DMS 273 (cell line): ENCODE measurements around the gene TMC7.
"Not testable (repeated sequence)": the region's sequence is repeated elsewhere in the genome, so short reads cannot be mapped to it uniquely, and the experiment has no call there.

Experiments used
- DNase-seq: peaks from one replicate; lab custom pipeline; 2025; ENCODE audit not compliant: unreplicated experiment; lab: John Stamatoyannopoulos, UW

Gene TMC7

DNA sequence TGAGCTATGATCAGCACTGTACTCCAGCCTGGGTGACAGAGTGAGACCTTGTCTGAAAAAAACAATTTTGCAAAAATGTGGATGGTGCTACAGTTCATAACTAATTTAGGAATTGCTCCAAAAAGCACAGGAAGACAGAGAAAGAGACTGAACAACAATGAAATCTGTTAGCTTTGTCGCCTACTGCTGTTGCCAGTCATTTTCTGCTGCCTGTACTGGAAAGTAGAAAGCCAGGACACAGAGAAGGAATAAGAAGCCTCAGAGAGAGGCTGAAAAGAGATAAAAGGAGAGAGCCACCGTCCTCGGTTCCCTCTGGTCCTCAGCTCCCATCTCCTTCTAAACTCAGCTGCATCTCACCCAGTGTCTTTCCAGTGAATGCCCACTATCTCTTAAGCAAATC, 8.6 kb upstream of the TMC7 start:
- no peak for DNase-seq

DNA sequence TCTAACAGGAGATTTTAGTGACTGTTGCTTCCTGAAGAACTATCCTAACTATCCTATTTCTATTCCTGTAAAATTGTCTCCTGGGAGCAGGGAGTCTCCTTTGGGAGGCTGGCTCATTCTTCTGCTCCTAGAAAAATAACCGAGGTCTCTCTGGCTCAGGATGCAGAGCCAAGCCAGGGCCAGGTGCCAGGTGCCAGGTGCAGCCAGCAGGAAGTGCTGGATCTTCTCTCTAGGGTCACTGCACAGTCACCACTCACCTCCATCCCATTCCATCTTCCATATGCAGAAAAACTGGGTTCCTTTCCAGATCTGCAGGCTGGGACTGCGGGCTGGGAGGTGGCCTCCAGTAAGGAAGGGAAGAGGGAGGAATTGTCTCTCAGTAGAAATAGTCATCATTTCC, 3.8 kb upstream of the TMC7 start:
- DNase-seq: no peak

DNA sequence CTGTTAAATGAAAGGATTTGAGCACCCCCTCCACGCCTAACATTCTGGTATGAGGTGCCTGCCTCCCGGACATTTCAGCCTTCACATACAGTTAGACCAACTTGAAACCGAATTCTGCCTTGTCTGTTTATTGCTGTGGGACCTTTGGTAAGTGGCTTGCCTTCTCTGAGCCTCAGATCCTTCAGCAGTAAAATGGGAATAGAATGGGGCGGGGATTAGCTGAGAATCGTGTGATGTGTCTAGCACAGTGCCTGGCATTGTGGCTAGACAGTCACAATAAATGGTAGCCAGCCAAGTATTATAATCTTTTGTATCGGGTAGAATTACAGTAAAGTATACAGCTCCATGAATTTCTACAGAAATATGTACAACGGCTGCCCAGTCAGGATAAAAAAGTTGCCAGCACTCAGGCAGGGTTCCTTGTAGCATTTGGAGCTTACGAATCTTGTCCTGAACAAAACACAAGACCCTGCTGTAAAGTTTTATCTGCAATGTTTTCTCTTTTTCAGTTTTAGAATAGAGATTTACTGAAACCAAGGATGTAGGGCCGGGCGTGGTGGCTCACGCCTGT, 786 bp downstream of the TMC7 start:
- DNase-seq: no peak

DNA sequence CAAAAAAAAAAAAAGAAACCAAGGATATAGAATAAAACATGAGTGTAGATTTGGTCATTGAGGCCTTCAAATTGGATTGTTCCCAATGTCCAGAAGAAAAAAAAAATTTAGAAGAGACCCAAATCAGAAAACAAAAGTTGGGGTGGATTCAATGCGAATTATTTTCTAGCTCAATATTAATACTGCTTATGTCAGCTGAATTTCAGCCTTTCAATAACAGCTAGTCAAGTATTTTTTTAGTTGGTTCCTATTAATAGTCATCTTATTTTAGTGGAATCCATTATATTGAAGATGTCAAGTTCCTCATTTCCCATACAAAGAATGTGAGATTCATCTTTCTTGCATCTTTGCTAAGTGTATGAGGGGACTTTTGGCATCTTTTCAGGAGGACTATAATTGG, 1.5 kb downstream of the TMC7 start:
- not testable (repeated sequence) for DNase-seq

DNA sequence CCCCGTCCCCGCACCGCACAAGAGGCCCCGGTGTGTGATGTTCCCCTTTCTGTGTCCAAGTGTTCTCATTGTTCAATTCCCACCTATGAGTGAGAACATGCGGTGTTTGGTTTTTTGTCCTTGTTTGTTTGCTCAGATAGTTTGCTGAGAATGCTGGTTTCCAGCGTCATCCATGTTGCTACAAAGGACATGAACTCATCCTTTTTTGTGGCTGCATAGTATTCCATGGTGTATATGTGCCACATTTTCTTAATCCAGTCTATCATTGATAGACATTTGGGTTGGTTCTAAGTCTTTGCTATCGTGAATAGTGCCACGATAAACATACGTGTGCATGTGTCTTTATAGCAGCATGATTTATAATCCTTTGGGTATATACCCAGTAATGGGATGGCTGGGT, 8.0 kb downstream of the TMC7 start:
- DNase-seq: not testable (repeated sequence)

DNA sequence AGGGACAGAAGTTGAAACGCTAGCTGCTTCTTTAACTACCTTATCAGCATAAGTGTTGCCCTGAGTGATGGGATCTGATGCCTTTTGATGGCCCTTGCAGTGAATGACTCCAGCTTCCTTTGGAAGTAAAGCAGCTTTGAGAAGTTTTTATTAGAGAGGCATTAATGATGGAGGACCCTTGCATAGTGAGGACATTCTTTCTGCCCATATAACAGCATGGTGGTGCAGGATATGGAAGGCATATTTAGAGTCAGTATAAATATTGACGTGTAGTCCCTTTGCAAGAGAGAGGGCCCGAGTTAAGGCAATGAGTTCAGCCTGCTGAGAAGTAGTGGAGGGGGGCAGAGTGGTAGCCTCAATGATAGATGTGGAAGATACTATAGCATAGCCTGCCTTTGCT, 9.8 kb downstream of the TMC7 start:
- not testable (repeated sequence) for DNase-seq

DNA sequence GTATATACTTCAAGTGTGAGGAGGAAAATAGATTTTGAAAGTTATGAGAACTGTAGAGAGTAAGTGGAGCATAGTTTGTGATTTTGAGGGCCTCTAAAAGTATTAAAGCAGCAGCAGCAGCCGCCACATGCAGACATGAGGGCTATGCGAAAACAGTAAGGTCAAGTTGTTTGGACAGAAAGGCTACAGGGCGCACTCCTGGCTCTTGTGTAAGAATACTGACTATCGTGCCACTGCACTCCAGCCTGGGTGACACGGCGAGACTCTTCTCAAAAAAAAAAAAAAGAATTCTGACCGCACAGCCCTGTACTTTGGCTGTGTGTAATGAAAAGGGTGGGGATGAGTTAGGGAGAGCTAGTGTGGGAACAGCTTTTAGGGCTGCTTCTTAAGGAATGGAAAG, 10.4 kb downstream of the TMC7 start:
- not testable (repeated sequence) for DNase-seq

DNA sequence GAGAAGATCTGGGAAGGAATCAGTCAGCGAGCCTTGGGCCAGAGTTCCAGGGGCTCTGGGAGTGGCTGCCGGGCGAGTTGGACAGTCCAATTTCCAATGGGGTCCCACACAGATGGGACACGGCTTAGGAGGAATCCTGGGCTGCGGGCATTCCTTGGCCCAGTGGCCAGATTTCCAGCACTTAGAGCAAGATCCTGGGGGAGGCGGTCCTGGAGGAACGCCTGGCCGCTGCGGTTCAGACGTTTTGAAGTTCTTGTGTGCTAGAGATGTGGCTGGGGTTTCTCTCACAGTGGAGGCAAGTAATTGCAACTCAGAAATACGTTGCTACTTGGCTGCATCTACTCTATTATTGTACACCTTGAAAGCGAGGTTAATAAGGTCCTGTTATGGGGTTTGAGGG, 11.7 kb downstream of the TMC7 start:
- not testable (repeated sequence) for DNase-seq

DNA sequence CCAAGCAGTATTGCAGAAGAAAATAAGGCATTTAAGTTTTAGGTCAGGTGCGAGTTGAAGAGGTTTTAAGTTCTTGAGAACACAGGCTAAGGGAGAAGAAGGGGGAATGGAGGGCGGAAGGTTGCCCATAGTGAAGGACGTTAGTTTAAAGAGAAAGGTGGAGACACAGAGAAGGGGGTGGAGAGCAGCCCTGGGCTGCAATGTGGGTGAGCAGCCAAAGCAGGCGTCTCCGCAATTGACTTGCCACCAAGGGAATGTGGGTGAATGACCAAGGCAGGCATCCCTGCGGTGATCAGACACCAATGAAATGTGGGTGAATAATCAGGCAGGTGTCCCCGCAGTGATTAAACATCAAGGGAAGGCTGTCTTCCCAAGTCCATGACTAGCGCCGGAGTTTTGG, 12.8 kb downstream of the TMC7 start:
- DNase-seq: not testable (repeated sequence)

DNA sequence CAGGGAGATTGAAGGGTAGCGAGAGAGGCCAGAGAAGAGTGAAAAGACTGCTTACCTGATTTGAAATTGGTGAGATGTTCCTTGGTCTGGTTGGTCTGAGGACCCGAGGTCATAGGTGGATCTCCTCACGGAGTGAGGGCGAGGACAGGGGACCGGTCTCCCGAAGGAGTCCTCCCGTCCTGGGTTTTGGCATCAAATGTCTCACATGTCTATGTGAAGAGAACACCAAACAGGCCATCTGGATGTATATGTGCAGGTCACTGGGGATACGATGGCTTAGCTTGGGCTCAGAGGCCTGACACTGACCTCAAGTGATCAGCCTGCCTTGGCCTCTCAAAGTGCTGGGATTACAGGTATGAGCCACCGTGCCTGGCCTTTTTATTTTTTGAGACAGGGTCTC, 13.3 kb downstream of the TMC7 start:
- DNase-seq: not testable (repeated sequence)

DNA sequence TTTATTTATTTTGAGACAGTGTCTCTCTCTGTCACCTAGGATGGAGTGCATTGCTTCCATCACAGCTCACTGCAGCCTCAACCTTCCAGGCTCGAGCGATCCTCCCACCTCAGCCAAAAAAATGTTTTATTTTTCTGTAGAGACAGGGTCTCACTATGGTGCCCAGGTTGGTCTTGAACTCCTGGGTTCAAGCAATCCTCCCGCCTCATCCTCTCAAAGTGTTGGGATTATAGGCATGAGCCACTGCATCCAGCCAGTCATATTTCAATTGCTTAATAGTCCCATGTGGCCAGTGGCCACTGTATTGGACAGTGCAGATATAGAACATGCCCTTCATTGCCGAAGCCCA, 15.3 kb downstream of the TMC7 start:
- no peak for DNase-seq

DNA sequence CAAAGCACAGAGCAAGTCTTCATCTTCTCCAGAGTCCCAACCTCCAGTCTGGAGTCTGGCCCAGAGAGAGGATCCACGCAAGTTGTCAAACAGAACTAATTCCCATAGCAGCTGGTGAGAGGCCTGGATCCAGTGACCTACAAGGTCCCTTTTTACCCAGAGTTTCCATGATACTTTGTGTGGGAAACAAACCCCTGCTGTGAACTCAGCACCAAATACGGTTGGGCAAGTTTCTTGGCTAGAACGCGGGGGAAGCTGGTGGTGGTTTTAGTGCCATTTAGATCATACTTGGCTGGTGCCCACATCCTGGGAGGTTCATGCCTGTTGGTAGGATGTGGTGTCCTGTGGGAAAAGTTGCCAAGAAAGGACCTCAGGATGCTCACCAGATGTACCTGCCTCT, 18.1 kb downstream of the TMC7 start:
- peak; percentile 21 for DNase-seq

DNA sequence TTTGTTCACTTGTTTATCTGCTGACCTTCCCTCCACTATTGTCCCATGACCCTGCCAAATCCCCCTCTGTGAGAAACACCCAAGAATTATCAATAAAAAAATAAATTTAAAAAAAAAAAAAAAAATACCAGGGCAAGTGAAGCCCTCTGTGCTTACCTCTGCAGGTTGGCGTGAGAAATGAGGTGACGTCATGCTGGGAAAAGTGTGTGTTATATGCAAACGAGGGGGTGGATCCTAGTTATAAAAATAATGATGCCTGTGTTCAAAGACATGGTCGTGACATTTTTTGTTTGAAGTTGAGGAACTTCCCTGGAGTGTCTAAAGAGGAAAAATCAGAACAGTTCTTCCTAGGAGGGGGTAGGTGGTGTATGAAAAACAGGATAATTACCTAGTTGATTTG, 20.2 kb downstream of the TMC7 start:
- no peak for DNase-seq

DNA sequence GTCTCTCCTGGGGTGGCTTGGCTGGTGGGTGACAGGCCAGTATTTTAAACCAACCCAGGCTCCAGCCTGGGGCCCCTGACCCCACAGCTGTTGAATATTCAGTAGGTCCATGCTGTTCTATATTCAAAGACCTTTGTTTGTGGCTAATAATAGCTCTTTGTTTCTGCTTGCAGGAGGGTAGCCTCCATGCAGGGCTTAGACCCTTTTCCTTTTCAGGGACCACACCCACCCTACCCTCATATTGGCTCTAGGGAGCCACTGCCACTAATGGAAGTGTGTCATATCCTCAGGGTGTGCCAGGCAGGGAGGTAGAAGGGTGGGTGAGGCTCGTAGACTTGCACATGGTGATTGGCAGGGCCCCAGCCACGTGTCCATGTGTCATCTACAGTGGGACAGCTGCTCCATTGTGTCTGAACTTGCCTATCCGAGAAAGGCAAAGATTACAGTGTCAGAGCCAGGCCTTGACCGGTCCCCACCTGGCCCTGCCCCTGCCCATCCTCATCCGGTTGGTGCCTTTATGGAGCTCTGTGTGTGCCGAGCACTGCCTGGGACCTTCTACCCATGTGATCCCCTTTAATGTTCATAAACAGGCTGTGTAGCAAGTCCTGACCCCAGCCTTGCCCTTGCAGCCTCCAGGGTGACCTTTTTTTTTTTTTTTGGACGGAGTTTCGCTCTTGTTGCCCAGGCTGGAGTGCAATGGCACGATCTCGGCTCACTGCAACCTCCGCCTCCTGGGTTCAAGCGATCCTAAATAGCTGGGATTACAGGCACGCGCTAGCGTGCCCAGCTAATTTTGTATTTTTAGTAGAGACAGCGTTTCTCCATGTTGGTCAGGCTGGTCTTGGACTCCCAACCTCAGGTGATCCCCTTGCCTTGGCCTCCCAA, 22.1 kb downstream of the TMC7 start:
- peak; percentile 70 for DNase-seq

DNA sequence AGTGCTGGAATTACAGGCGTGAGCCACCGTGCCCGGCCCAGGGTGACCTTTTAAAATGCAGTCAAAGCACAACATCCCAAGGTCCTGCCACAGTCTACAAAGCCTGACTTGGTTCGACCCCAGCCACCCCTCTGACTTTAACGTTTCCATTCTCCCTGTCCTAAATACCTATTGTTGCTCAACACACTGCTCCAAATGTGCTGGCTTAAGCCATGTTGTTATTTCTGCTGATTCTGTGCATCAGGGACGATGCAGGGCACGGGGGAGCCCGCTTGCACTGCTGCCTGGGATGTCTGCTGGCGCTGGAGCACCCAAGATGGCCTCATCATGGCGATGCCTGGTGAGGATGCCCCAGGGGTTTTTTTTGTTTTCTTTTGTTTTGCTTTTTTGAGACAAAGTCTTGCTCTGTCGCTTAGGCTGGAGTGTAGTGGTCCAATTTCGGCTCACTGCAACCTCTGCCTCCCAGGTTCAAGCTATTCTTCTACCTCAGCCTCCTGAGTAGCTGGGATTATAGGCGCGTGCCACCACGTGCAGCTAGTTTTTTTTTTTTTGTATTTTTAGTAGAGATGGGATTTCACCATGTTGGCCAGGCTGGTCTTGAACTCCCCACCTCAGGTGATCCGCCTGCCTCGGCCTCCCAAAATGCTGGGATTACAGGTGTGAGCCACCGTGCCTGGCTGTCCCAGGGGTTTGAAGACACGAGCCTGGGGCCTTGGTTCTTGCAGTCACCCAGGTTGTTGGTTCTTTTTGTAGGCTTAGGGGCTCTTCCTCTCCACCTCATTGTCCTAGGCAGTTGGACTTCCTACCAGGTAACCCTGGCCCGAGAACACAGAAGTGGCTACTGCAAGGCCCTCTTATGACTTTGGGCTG, 22.9 kb downstream of the TMC7 start:
- DNase-seq: no peak

DNA sequence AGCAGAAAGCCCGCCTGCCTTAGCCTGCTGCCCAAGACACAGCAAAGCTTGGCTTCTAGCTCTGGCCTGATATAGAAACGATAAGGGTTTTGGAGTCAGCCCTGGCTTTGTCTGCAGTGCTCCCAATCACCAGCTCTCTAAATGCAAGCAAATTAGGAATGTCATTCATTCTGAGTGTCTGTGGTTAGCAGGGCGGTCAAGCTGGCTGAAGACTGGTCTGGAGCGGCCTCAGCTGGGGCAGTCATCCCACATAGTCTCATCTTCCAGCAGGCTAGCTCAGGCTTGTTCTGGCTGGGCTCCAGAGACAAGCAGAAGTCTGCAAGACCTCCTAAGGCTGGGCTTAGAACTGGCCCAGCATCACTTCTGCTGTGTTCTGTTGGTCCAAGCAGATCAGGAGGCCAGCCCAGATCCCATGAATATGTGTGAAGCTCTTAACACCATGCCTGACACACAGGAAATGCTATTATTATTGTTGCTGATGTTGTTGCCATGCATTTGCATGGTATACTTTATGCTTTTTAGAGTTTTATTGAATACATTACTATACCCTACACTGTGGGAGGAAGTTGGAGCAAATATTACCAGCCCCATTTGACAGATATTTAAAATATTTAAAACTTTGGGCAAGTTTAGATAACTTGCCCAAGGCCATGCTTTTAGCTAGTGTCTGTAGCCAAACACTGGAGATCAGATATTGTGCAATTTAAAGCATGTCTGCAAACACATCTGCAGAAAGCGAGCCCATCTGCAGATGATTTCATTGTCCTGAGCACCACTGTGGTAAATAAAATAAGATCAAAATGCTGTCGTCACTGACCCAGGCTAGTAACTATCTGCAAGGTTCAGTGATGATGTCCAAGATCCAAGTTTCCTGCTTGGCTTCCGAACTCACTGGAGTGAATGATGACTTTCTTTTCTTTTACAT, 24.8 kb downstream of the TMC7 start:
- DNase-seq: peak; percentile 30

DNA sequence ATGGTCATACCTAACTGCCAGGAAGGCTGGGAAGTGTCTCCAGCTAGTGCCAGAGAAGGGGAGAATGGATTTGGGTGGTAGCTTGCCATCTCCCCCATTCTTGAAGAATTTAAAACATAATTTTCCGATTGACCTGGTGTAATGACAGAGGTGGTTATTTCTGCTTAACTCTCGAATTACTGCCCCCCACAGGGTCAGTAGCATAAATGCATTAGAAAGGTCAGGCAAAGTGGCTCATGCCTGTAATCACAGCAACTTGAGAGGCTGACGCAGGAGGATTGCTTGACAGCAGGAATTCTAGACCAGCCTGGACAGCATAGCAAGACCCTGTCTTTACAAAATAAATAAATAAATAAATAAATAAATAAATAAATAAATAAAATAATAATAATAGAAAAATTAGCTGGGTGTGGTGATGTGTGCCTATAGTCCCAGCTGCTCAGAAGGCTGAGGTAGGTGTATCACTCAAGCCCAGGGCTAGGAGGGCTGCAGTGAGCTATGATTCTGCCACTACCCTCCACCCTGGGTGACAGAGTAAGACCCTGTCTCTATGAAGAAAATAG, 27.5 kb downstream of the TMC7 start:
- no peak for DNase-seq

DNA sequence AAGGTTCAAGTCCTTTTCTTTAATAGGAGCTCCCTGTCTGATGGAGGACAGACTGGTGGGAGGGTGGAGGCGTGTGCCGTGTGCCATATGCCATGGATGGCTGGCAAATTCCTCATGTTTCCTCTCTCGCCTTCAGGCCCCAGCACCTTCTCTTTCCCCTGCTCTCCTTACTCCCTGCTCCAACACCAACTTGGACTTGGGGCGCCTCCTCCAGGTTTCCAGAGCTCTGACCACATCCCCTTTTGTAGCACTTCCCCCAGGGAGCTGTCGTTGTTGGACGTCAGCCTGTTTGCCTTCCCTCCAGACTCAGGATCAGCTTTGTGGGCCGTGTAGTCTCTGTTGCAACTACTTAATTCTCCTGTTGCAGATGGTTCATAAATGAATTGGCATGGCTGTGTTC, 30.7 kb downstream of the TMC7 start:
- DNase-seq: peak; percentile 43

DNA sequence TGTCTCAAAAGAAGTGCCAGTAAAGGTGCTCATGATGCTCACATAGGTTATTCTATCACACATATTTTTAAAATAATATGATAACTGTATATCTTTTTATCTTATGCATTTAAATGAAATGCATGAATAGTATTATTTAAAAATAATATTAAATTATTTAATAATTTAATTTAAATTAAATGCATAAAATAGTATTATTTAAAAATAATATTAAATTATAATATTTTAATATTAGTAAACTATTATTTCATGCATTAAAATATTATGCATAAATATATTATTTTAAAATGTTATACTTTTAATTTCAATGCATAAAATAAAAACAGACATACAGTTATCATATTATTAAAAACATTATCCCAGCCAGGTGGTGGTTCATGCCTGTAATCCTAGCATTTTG, 33.4 kb downstream of the TMC7 start:
- DNase-seq: no peak

DNA sequence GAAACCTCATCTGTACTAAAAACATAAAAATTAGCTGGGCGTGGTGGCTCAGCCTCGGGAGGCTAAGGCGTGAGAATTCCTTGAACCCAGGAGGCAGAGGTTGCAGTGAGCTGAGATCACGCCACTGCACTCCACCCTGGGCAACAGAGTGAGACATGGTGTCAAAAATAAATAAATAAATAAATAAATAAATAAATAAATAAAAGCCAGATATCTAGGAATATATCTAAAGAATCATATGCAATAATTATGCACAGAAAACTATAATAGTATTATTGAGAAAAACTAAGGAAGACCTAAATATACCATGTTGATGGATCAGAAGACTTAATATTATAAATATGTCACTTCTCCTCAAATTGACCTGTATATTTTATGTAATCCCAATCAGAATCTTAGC, 37.0 kb downstream of the TMC7 start:
- DNase-seq: no peak
